K562 (cell line): ENCODE data around the gene ADAM19. TPM values are rescaled to one million over a fixed set of nuclear protein-coding genes. Genes with fewer than 3 reads are reported as not detected.

Experiments used
- ATAC-seq: fragments of 200-7000 bp; cut with Tn5 transposase; 3 replicates; pipeline ENCODE4 v1.9.1; 2020; ENCODE audit warnings: moderate library complexity
- BruUV-seq: library from RNA; stranded (reverse); fragments of 400-500 nt; replicated peaks from 2 replicates; lab custom pipeline; 2021; lab: Mats Ljungman, UMichigan
- CTCF ChIA-PET: fragments of 300-600 bp; formaldehyde crosslinking; extraction: SDS; loops from one replicate; lab custom pipeline; 2021; ENCODE audit warnings: low intra/inter-chr PET ratio; lab: Yijun Ruan, JAX
- POLR2A ChIA-PET: fragments of 300-600, 350-650 bp; sonication (Branson Sonifier 250); formaldehyde crosslinking; extraction: SDS; loops from one replicate; lab custom pipeline; 2021; ENCODE audit warnings: antibody characterized with exemption, inconsistent platforms; lab: Yijun Ruan, JAX
- DNase-seq, 4 experiments: peaks; one replicate each; pipeline versions ENCODE4 v3.0.0 to v3.0.0-alpha.2; 2011 to 2018; ENCODE audit warnings: low spot score in 3 of 4, mixed read lengths in 3 of 4; ENCODE audit errors: extremely low read depth in 1 of 4
- FAIRE-seq: peaks from 2 replicates; lab custom pipeline; 2011; peaks lifted over from hg19 to GRCh38; lab: Jason Lieb, UNC
- H2AFZ ChIP-seq: 2 replicates; pipeline ENCODE4 v1.6.0; 2011; ENCODE audit warnings: low read depth, low read length, control low read depth, inconsistent platforms
- H3K27ac ChIP-seq: fragments of 200-600 bp; 3 replicates; pipeline ENCODE4 v1.8.0; 2011; ENCODE audit warnings: low read depth, mild to moderate bottlenecking, control low read depth, inconsistent platforms, low read length, moderate library complexity, mixed read lengths; ENCODE audit errors: extremely low read depth
- H3K27me3 ChIP-seq, 2 experiments: fragments of 300-600 bp in 1 of 2; 2 replicates in 1 of 2; 3 replicates in 1 of 2; pipeline versions ENCODE4 v1.6.0 to v1.8.0; 2011; ENCODE audit warnings: inconsistent platforms in 2 of 2, low read length in 2 of 2, mild to moderate bottlenecking in 1 of 2, mixed read lengths in 1 of 2, moderate library complexity in 1 of 2; ENCODE audit not compliant: control insufficient read depth in 2 of 2, insufficient read depth in 2 of 2
- H3K36me3 ChIP-seq: fragments of 300-600 bp; 3 replicates; pipeline ENCODE4 v1.8.0; 2011; ENCODE audit warnings: mild to moderate bottlenecking, low read length, inconsistent platforms; ENCODE audit not compliant: control insufficient read depth, insufficient read depth
- H3K4me1 ChIP-seq, 2 experiments: fragments of 200-600 bp in 1 of 2; replicated peaks in 1 of 2; 2 replicates in 1 of 2; 3 replicates in 1 of 2; pipeline versions ENCODE4 v1.5.1 to v1.8.0; 2011; ENCODE audit warnings: inconsistent platforms in 2 of 2, low read length in 2 of 2, mild to moderate bottlenecking in 1 of 2, mixed read lengths in 1 of 2, moderate library complexity in 1 of 2; ENCODE audit not compliant: control insufficient read depth in 2 of 2, insufficient read depth in 2 of 2
- H3K4me2 ChIP-seq: 2 replicates; pipeline ENCODE4 v1.6.1; 2011; ENCODE audit warnings: low read length, control low read depth, inconsistent platforms, mixed read lengths; ENCODE audit not compliant: insufficient read depth
- H3K4me3 ChIP-seq: fragments of 200-600 bp; sonication (generic), shearing (Covaris generic); 2 replicates; pipeline ENCODE4 v1.5.1; 2016; ENCODE audit warnings: control low read depth, inconsistent platforms
- H3K79me2 ChIP-seq: fragments of 200-600 bp; 3 replicates; pipeline ENCODE4 v1.8.0; 2011; ENCODE audit warnings: low read length, inconsistent platforms; ENCODE audit not compliant: control insufficient read depth, insufficient read depth
- H3K9ac ChIP-seq, 2 experiments: 2 replicates each; pipeline versions ENCODE4 v1.6.0 to v1.6.1; 2011; ENCODE audit warnings: low read depth in 2 of 2, low read length in 2 of 2, control low read depth in 1 of 2, inconsistent platforms in 1 of 2, mild to moderate bottlenecking in 1 of 2, mixed read lengths in 1 of 2; ENCODE audit not compliant: insufficient read depth in 1 of 2
- H3K9me1 ChIP-seq: one replicate; pipeline ENCODE4 v1.6.0; 2011; ENCODE audit warnings: inconsistent platforms, mild to moderate bottlenecking, low read length, moderate library complexity; ENCODE audit not compliant: control insufficient read depth, insufficient read depth
- H3K9me3 ChIP-seq: replicated peaks from 2 replicates; pipeline ENCODE4 v1.5.1; 2011; ENCODE audit warnings: low read depth, low read length, inconsistent platforms; ENCODE audit not compliant: control insufficient read depth, insufficient read depth
- H4K20me1 ChIP-seq: replicated peaks from 2 replicates; pipeline ENCODE4 v1.6.1; 2011; ENCODE audit warnings: low read length, inconsistent platforms, mixed read lengths; ENCODE audit not compliant: control insufficient read depth, insufficient read depth
- NFE2 ChIP-seq: IDR thresholded peaks from 2 replicates; pipeline ENCODE4 v1.6.1; 2014; ENCODE audit warnings: antibody characterized with exemption, low read depth
- NR2C2 ChIP-seq, 2 experiments: fragments of 200-800 bp in 1 of 2; sonication (Bioruptor generic) in 1 of 2; sonication (generic) in 1 of 2; formaldehyde crosslinking in 1 of 2; IDR thresholded peaks; 2 replicates each; pipeline versions ENCODE4 v1.6.1 to v1.8.0; 2016 to 2022; ENCODE audit warnings: mild to moderate bottlenecking in 1 of 2, missing compliant biosample characterization in 1 of 2, missing genetic modification characterization in 1 of 2, missing genetic modification reagents in 1 of 2
- ZFP30 ChIP-seq: fragments of 250-450 bp; sonication (Bioruptor Pico); IDR thresholded peaks from 2 replicates; pipeline ENCODE4 v1.8.0; 2022; ENCODE audit warnings: moderate library complexity, mild to moderate bottlenecking, inconsistent platforms, borderline replicate concordance
- WGBS: fragments of 100-300 bp; shearing (Covaris generic); methylation state at CpG from one replicate; pipeline ENCODE4 v1.1.6; 2016; ENCODE audit warnings: low coverage, mixed read lengths; ENCODE audit not compliant: insufficient coverage; ENCODE audit errors: missing lambda C conversion rate; 5-methylcytosine and 5-hydroxymethylcytosine counted together
- in situ Hi-C: fragments of 300-500 bp; cut with MboI; formaldehyde crosslinking; loops from 4 replicates; pipeline ENCODE4 v1.15.0; 2018; ENCODE audit warnings: inconsistent platforms, mixed read lengths
- intact Hi-C: fragments of 100-400 bp; cut with micrococcal nuclease; formaldehyde crosslinking; loops from 2 replicates; pipeline ENCODE4 v1.14.2; 2022
- polyA plus RNA-seq, 8 experiments: library from polyadenylated mRNA; depleted of rRNA in 4 of 8; stranded (reverse) in 5 of 8; unstranded in 3 of 8; fragments of >200 nt; fragmentation: Nextera tagmentation in 2 of 8; fragmentation: Illumina TruSeq in 1 of 8; extraction: Ambion mirVana in 2 of 8; extraction: Trizol in 1 of 8; gene quantifications; 2 replicates each; pipeline versions ENCODE4 v1.2.1 to v1.2.3, GENCODE V29; 2011 to 2014; ENCODE audit warnings: inconsistent platforms in 1 of 8, missing spikeins in 1 of 8
- total RNA-seq, 7 experiments: library from RNA; depleted of rRNA in 6 of 7; stranded (reverse); fragments of >200 nt in 6 of 7; fragmentation: Illumina TruSeq in 2 of 7; extraction: Trizol in 2 of 7; gene quantifications; 2 replicates each; pipeline versions ENCODE4 v1.2.1 to v1.2.3, GENCODE V29; 2011 to 2021; ENCODE audit warnings: low replicate concordance in 1 of 7
- TF ChIP-seq, protein P1 (sequence below): fragments of 250-450 bp; sonication (Bioruptor Pico); IDR thresholded peaks from 2 replicates; pipeline ENCODE4 v1.8.0; 2021; ENCODE audit warnings: moderate library complexity, mild to moderate bottlenecking, inconsistent platforms
- TF ChIP-seq, protein P2 (sequence below): fragments of 450-650 bp; formaldehyde crosslinking; IDR thresholded peaks from 2 replicates; pipeline ENCODE4 v1.4.0; 2022; ENCODE audit warnings: missing genetic modification characterization
- TF ChIP-seq, protein P3 (sequence below): fragments of 200-800 bp; sonication (Bioruptor generic); IDR thresholded peaks from 2 replicates; pipeline ENCODE4 v1.6.1; 2016; ENCODE audit warnings: missing genetic modification characterization, missing compliant biosample characterization
- TF ChIP-seq, protein P4 (sequence below): sonication (generic); formaldehyde crosslinking; IDR thresholded peaks from 2 replicates; pipeline ENCODE4 v1.8.0; 2023; ENCODE audit warnings: missing genetic modification reagents, mild to moderate bottlenecking, borderline replicate concordance

Gene ADAM19
- total and polyA plus RNA-seq, 9 of the 15 experiments (the other 6 are each of a cell fraction or from before 2014, with no cell fraction given) = 0.11 to 1.1 (median 0.43) TPM

DNA sequence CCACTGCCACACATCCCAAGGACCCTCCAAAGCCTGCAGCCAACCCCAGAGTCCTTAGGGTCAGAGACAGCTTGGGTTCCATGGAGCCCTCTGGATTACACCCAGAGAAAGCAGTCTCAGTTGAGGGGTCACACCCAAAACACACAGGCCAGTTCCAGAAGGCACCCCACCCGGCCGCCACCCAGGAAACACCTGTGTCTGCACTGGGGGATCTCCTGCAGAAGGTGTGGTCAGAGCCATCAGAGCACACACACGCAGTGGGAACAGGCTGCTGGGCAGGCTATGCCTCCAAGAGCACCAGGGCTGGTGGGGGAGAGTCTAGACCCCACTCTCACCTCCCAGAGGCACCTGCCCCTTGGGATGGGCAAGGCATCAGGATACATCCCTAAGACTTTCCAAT, 88.2 kb downstream of the ADAM19 start:
- in situ Hi-C loops (no loop called here), intact Hi-C loops (no loop called here)
- Histone ChIP-seq H4K20me1 (no peaks in the 10 kb centered on the region), H3K36me3 (no peaks in the 10 kb centered on the region), H2AFZ (no peak overlapping the region), H3K9ac (no peak overlapping the region), H3K4me2 (no peak overlapping the region), H3K4me1 (peaks cover 0 to 4% of the 10 kb centered on the region in 2 experiments; a peak in 1 of 5 replicates), H3K27ac (no peak overlapping the region), H3K9me3 (no peaks in the 10 kb centered on the region), H3K79me2 (no peaks in the 10 kb centered on the region), H3K4me3 (no peak overlapping the region), H3K27me3 (peaks cover 0 to 27% of the 10 kb centered on the region in 2 experiments; a peak in 2 of 5 replicates), H3K9me1 (no peaks in the 10 kb centered on the region)
- no peak for DNase-seq
- BruUV-seq = no TSS peak
- ChIA-PET CTCF (no interaction called here), POLR2A (no interaction called here)
- FAIRE-seq = no peak
- 25% methylated on average over 3 of the region's 3 CpGs for WGBS
- ATAC-seq = no peak
- TF ChIP-seq, protein P1, sequence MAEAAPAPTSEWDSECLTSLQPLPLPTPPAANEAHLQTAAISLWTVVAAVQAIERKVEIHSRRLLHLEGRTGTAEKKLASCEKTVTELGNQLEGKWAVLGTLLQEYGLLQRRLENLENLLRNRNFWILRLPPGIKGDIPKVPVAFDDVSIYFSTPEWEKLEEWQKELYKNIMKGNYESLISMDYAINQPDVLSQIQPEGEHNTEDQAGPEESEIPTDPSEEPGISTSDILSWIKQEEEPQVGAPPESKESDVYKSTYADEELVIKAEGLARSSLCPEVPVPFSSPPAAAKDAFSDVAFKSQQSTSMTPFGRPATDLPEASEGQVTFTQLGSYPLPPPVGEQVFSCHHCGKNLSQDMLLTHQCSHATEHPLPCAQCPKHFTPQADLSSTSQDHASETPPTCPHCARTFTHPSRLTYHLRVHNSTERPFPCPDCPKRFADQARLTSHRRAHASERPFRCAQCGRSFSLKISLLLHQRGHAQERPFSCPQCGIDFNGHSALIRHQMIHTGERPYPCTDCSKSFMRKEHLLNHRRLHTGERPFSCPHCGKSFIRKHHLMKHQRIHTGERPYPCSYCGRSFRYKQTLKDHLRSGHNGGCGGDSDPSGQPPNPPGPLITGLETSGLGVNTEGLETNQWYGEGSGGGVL = no peak
- TF ChIP-seq, protein P2, sequence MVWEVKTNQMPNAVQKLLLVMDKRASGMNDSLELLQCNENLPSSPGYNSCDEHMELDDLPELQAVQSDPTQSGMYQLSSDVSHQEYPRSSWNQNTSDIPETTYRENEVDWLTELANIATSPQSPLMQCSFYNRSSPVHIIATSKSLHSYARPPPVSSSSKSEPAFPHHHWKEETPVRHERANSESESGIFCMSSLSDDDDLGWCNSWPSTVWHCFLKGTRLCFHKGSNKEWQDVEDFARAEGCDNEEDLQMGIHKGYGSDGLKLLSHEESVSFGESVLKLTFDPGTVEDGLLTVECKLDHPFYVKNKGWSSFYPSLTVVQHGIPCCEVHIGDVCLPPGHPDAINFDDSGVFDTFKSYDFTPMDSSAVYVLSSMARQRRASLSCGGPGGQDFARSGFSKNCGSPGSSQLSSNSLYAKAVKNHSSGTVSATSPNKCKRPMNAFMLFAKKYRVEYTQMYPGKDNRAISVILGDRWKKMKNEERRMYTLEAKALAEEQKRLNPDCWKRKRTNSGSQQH (CRISPR knock-in tag) = no peak
- TF ChIP-seq ZFP30 (CRISPR knock-in tag) (no peak), NR2C2 (CRISPR knock-in tag; IDR thresholded peaks at IDR 0.05) (no peak), NR2C2 (tag; IDR thresholded peaks at IDR 0.05) (no peak), NFE2 (no peak)
- TF ChIP-seq, protein P3, sequence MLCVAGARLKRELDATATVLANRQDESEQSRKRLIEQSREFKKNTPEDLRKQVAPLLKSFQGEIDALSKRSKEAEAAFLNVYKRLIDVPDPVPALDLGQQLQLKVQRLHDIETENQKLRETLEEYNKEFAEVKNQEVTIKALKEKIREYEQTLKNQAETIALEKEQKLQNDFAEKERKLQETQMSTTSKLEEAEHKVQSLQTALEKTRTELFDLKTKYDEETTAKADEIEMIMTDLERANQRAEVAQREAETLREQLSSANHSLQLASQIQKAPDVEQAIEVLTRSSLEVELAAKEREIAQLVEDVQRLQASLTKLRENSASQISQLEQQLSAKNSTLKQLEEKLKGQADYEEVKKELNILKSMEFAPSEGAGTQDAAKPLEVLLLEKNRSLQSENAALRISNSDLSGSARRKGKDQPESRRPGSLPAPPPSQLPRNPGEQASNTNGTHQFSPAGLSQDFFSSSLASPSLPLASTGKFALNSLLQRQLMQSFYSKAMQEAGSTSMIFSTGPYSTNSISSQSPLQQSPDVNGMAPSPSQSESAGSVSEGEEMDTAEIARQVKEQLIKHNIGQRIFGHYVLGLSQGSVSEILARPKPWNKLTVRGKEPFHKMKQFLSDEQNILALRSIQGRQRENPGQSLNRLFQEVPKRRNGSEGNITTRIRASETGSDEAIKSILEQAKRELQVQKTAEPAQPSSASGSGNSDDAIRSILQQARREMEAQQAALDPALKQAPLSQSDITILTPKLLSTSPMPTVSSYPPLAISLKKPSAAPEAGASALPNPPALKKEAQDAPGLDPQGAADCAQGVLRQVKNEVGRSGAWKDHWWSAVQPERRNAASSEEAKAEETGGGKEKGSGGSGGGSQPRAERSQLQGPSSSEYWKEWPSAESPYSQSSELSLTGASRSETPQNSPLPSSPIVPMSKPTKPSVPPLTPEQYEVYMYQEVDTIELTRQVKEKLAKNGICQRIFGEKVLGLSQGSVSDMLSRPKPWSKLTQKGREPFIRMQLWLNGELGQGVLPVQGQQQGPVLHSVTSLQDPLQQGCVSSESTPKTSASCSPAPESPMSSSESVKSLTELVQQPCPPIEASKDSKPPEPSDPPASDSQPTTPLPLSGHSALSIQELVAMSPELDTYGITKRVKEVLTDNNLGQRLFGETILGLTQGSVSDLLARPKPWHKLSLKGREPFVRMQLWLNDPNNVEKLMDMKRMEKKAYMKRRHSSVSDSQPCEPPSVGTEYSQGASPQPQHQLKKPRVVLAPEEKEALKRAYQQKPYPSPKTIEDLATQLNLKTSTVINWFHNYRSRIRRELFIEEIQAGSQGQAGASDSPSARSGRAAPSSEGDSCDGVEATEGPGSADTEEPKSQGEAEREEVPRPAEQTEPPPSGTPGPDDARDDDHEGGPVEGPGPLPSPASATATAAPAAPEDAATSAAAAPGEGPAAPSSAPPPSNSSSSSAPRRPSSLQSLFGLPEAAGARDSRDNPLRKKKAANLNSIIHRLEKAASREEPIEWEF (CRISPR knock-in tag) = no peak
- TF ChIP-seq, protein P4, sequence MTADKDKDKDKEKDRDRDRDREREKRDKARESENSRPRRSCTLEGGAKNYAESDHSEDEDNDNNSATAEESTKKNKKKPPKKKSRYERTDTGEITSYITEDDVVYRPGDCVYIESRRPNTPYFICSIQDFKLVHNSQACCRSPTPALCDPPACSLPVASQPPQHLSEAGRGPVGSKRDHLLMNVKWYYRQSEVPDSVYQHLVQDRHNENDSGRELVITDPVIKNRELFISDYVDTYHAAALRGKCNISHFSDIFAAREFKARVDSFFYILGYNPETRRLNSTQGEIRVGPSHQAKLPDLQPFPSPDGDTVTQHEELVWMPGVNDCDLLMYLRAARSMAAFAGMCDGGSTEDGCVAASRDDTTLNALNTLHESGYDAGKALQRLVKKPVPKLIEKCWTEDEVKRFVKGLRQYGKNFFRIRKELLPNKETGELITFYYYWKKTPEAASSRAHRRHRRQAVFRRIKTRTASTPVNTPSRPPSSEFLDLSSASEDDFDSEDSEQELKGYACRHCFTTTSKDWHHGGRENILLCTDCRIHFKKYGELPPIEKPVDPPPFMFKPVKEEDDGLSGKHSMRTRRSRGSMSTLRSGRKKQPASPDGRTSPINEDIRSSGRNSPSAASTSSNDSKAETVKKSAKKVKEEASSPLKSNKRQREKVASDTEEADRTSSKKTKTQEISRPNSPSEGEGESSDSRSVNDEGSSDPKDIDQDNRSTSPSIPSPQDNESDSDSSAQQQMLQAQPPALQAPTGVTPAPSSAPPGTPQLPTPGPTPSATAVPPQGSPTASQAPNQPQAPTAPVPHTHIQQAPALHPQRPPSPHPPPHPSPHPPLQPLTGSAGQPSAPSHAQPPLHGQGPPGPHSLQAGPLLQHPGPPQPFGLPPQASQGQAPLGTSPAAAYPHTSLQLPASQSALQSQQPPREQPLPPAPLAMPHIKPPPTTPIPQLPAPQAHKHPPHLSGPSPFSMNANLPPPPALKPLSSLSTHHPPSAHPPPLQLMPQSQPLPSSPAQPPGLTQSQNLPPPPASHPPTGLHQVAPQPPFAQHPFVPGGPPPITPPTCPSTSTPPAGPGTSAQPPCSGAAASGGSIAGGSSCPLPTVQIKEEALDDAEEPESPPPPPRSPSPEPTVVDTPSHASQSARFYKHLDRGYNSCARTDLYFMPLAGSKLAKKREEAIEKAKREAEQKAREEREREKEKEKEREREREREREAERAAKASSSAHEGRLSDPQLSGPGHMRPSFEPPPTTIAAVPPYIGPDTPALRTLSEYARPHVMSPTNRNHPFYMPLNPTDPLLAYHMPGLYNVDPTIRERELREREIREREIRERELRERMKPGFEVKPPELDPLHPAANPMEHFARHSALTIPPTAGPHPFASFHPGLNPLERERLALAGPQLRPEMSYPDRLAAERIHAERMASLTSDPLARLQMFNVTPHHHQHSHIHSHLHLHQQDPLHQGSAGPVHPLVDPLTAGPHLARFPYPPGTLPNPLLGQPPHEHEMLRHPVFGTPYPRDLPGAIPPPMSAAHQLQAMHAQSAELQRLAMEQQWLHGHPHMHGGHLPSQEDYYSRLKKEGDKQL (CRISPR knock-in tag) = no peak
